Neural crest cell (in vitro differentiated cells): ENCODE results near the gene IFNAR2. TPM values are rescaled to one million over a fixed set of nuclear protein-coding genes. Genes with fewer than 3 reads are reported as not detected.
A peak's percentile ranks its signal among the peaks of the same experiment; 100 is the strongest.

Experiments used
- DNase-seq: peaks from one replicate; pipeline ENCODE4 v3.0.0; 2021; ENCODE audit warnings: low read depth, mixed read lengths, low spot score
- H3K27ac Mint-ChIP-seq: one replicate; pipeline ENCODE4 v1.8.0; 2021; ENCODE audit warnings: mild to moderate bottlenecking, mixed read lengths; ENCODE audit not compliant: unreplicated experiment
- H3K27me3 Mint-ChIP-seq: 2 replicates; pipeline ENCODE4 v1.8.0; 2021; ENCODE audit warnings: low read depth, mild to moderate bottlenecking, mixed read lengths
- H3K36me3 Mint-ChIP-seq: 2 replicates; pipeline ENCODE4 v1.8.0; 2021; ENCODE audit warnings: low read depth, mild to moderate bottlenecking, mixed read lengths
- H3K4me1 Mint-ChIP-seq: 2 replicates; pipeline ENCODE4 v1.8.0; 2021; ENCODE audit warnings: mixed read lengths
- H3K4me3 Mint-ChIP-seq: one replicate; pipeline ENCODE4 v1.8.0; 2021; ENCODE audit warnings: mild to moderate bottlenecking, mixed read lengths
- H3K9me3 Mint-ChIP-seq: 2 replicates; pipeline ENCODE4 v1.8.0; 2021; ENCODE audit warnings: mixed read lengths
- total RNA-seq: library from RNA; stranded (reverse); gene quantifications from 2 replicates; pipeline ENCODE4 v1.2.1, GENCODE V29; 2021
- TF ChIP-seq, protein P1 (sequence below): fragments of 200-600 bp; sonication (generic); conservative IDR thresholded peaks from 2 replicates; pipeline ENCODE4 v1.5.0; 2021; ENCODE audit warnings: antibody characterized with exemption, mild to moderate bottlenecking

Gene IFNAR2
- total RNA-seq, 1 donor from 2014 or later, result 10.8 TPM

DNA sequence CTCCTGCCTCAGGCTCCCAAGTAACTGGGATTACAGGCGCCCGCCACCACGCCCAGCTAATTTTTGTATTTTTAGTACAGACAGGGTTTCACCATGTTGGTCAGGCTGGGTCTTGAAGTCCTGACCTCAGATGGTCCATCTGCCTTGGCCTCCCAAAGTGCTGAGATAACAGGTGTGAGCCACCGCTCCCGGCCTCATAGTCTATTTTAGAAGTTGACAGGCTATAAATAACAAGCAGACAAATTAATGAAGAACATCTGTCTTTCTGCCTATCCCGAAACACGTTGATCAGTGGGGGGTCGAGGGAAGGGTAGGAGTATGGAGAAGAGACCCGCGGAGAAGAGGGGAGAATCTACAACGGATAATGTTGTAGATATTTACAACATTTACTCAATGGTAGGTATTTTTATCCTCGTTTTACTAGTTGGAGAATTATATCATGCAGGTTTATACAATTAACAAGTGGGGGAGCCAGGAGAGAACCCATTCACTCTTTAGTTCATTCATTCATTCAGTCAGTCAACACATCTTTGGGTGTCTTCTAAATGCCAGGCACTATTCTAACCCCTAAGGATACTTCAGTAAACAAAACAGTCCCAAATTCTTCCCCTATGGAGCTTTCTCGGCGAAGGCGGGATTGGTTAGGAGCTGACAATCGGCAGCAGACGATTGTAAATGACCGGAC lies 497 bp upstream of the IFNAR2 start:
- no peaks in the 10 kb centered on the region for H3K36me3 Mint-ChIP-seq
- TF ChIP-seq, protein P1, sequence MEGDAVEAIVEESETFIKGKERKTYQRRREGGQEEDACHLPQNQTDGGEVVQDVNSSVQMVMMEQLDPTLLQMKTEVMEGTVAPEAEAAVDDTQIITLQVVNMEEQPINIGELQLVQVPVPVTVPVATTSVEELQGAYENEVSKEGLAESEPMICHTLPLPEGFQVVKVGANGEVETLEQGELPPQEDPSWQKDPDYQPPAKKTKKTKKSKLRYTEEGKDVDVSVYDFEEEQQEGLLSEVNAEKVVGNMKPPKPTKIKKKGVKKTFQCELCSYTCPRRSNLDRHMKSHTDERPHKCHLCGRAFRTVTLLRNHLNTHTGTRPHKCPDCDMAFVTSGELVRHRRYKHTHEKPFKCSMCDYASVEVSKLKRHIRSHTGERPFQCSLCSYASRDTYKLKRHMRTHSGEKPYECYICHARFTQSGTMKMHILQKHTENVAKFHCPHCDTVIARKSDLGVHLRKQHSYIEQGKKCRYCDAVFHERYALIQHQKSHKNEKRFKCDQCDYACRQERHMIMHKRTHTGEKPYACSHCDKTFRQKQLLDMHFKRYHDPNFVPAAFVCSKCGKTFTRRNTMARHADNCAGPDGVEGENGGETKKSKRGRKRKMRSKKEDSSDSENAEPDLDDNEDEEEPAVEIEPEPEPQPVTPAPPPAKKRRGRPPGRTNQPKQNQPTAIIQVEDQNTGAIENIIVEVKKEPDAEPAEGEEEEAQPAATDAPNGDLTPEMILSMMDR, result no peak

DNA sequence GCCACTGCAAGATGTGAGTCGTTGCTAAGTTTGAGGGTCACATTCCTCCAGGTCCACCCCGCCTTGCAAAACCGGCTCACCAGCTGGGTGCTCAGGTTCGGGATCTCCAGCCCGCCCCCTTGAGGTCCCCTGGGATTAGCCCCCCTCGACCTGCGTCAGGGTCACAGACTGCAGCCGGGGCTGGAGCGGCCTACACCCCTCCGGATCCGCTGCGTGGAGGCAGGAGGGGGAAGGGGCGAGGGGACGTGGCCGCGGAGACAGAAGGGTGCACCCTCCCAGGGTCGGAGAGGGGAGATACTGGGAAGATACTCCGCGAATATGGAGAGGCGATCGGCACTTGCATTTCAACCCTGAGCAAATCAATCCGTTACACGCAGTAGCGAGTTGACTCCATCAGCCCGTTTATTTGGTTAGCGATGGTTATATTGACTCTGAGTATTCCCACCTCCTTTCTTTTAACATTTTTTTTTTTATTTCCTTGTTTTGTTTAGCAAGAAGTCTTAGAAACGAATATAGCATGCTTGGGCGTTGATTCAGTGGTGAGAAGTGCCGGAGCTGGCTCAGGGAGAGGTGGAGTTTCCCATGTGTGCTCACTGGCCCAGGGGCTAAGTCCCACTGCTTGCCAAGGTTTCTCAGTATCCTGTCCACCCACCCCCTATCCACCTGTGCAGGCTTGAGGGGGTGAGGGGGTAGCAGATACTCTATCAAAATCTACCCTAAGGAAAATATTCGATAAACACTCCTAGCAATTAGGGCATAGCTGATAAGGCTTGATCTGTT lies 997 bp downstream of the IFNAR2 start:
- Mint-ChIP-seq H3K4me1 (peaks cover 41% of the 10 kb centered on the region), H3K9me3 (no peaks in the 10 kb centered on the region), H3K4me3 (peak overlapping the region; percentile 91), H3K36me3 (no peaks in the 10 kb centered on the region), H3K27me3 (peaks cover 8% of the 10 kb centered on the region), H3K27ac (no peak overlapping the region)
- peak; percentile 29 for DNase-seq
- TF ChIP-seq, protein P1, result peak; percentile 17

More for the DNA sequence above, 497 bp upstream of the IFNAR2 start:
- peaks cover 8% of the 10 kb centered on the region for H3K27me3 Mint-ChIP-seq
- H3K27ac Mint-ChIP-seq, result no peak overlapping the region
- peak overlapping the region; percentile 91 for H3K4me3 Mint-ChIP-seq
- H3K4me1 Mint-ChIP-seq, result peaks cover 37% of the 10 kb centered on the region
- no peaks in the 10 kb centered on the region for H3K9me3 Mint-ChIP-seq
- no peak for DNase-seq

DNA sequence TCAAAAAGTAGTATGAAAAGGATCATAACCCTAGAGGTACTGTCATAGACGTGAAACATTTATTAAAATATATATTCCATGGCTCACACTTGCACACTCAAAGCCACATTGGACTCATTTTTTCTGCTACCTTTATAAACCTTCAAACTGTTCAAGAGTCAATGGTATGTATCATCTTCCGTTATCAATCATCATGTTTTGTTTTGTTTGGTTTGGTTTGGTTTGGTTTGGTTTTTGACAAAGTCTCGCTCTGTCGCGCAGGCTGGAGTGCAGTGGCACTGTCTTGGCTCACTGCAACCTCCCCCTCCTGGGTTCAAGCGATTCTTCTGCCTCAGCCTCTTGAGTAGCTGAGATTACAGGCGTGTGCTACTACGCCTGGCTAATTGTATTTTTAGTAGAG lies 1.8 kb downstream of the IFNAR2 start:
- Mint-ChIP-seq H3K27ac (no peak overlapping the region), H3K4me1 (peaks cover 41% of the 10 kb centered on the region), H3K36me3 (no peaks in the 10 kb centered on the region), H3K27me3 (peaks cover 5% of the 10 kb centered on the region), H3K9me3 (no peaks in the 10 kb centered on the region), H3K4me3 (peak overlapping the region; percentile 91)
- no peak for DNase-seq
- TF ChIP-seq, protein P1, result no peak

DNA sequence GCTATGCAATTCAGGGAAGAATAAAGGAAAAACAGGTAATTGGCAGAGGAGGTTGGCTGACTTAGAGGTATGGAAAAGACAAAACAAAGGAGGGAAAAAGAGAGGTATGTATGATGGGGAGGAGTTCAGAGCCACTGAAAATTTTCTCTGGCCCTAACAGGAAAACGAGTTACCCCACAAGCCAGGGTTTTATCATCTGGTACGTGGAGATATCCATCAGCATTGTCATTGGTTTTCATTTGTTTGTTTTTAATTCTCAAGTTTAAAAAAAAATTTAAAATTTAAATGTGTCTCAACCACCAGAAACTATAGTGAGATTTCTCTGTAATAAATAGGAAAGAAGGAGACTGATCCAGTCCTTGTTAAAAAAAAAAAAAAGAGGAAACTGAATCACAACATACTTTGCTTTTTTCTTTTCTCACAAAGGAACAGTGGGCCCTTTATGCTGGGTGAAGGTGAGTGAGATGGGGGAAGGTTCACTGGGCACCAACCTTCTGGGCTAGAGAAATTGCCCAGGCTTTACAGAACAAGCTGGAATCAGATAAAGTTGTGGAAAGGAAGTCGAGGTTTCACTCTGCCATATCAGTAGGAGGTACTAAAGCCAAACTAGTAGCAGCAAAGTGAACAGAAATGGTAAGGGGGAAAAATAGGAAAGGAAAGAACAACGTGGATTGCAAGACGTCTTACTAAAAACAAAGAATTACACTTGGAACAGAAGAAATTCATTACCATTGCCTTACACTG lies 2.7 kb downstream of the IFNAR2 start:
- peaks cover 41% of the 10 kb centered on the region for H3K4me1 Mint-ChIP-seq
- H3K36me3 Mint-ChIP-seq, result peaks cover 6% of the 10 kb centered on the region
- no peak for DNase-seq
- no peak overlapping the region for H3K27ac Mint-ChIP-seq
- peaks cover 3% of the 10 kb centered on the region for H3K9me3 Mint-ChIP-seq
- H3K4me3 Mint-ChIP-seq, result no peak overlapping the region
- TF ChIP-seq, protein P1, result no peak
- H3K27me3 Mint-ChIP-seq, result peaks cover 3% of the 10 kb centered on the region

DNA sequence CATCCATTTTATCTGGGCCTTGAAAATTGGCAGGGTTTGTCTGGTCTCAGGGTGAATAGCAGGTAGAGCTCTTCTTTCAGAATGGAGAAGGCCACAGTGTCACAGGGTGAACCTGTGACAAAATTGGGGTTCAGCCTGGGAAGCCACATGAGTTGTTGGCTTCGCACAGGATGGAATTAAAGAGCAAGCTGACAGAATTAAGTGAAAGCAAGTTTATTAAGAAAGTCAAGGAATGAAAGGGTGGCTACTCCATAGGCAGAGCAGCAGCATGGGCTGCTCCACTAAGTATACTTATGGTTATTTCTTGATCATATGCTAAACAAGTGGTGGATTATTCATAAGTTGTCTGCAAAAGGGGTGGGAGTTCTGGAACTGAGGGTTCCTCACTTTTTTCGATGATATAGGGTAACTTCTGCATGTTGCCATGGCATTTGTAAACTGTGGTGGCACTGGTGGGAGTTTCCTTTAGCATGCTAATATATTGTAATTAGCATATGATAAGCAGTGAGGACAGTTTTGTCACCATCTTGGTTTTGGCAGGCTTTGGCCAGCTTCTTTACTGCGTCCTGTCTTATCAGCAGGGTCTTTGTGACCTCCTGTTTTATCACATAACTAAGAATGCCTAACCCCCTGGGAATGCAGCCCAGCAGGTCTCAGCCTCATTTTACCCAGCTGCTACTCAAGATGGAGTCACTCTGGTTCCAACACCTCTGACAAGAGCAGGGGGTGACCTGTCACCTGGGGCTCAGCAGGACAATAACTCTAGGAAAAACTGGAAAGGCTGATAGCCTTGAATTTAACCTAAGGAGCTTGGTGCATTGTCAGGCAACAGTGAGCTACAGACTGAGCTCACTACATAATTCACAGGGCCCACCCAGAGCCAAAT lies 5.1 kb downstream of the IFNAR2 start:
- Mint-ChIP-seq H3K4me1 (peaks cover 35% of the 10 kb centered on the region), H3K4me3 (no peak overlapping the region), H3K27ac (peak overlapping the region; percentile 4), H3K9me3 (peaks cover 9% of the 10 kb centered on the region), H3K36me3 (peaks cover 19% of the 10 kb centered on the region), H3K27me3 (no peaks in the 10 kb centered on the region)
- DNase-seq, result no peak
- TF ChIP-seq, protein P1, result no peak
